ENCODE measurements around the gene CENPN. TPM values are rescaled to one million over a fixed set of nuclear protein-coding genes. Genes with fewer than 3 reads are reported as not detected.

Gene CENPN
- total RNA-seq, 1 donor from 2014 or later, result 16.4 TPM

GRCh38 chr16:80988756-80989155 lies 18.3 kb upstream of the CENPN start:
- Mint-ChIP-seq H3K27ac (ENCODE audit: unreplicated experiment) (no peak overlapping the region), H3K4me1 (ENCODE audit: low read depth, unreplicated experiment) (peaks cover 37% of the 10 kb centered on the region), H3K9me3 (ENCODE audit: unreplicated experiment) (no peaks in the 10 kb centered on the region), H3K27me3 (ENCODE audit: low read depth, unreplicated experiment) (no peaks in the 10 kb centered on the region), H3K36me3 (ENCODE audit: low read depth, unreplicated experiment) (peaks cover 2% of the 10 kb centered on the region), H3K4me3 (ENCODE audit: unreplicated experiment) (no peak overlapping the region)
- H3K4me1 ChIP-seq (ENCODE audit: insufficient read depth, low read length), result peaks cover 17% of the 10 kb centered on the region
- no peak overlapping the region for H3K4me3 ChIP-seq (ENCODE audit: insufficient read depth, low read depth, low read length)
- no peak overlapping the region for H2AFZ ChIP-seq (ENCODE audit: low read depth, low read length)
- peaks cover 10% of the 10 kb centered on the region for H4K20me1 ChIP-seq (ENCODE audit: insufficient read depth, low read length)
- H3K36me3 ChIP-seq (ENCODE audit: insufficient read depth, low read length), result peaks cover 5% of the 10 kb centered on the region
- FAIRE-seq (no peak), DNase-seq (ENCODE audit: low read depth) (no peak)
- H3K79me2 ChIP-seq (ENCODE audit: insufficient read depth, low read length), result peaks cover 85% of the 10 kb centered on the region
- no peak overlapping the region for H3K27ac ChIP-seq (ENCODE audit: low read depth, low read length)
- no peak overlapping the region for H3K9ac ChIP-seq (ENCODE audit: low read length)
- H3K9me3 ChIP-seq (ENCODE audit: insufficient read depth, low read depth, low read length), result no peaks in the 10 kb centered on the region
- no peaks in the 10 kb centered on the region for H3K27me3 ChIP-seq (ENCODE audit: insufficient read depth, low read length)
- H3K4me2 ChIP-seq (ENCODE audit: low read length), result no peak overlapping the region
- no peak for TF ChIP-seq EZH2 (IDR thresholded peaks at IDR 0.05; ENCODE audit: insufficient read depth, low read length)
- no peak for TF ChIP-seq CTCF (IDR thresholded peaks at IDR 0.05; ENCODE audit: insufficient read depth, low read depth, low read length)

GRCh38 chr16:80989801-80990200 lies 17.2 kb upstream of the CENPN start:
- no peak for DNase-seq (ENCODE audit: low read depth)
- no peaks in the 10 kb centered on the region for H3K9me3 Mint-ChIP-seq (ENCODE audit: unreplicated experiment)

More at GRCh38 chr16:80989801-80990200, 17.2 kb upstream of the CENPN start:
- Histone ChIP-seq H3K4me2 (ENCODE audit: low read length) (no peak overlapping the region), H2AFZ (ENCODE audit: low read depth, low read length) (no peak overlapping the region), H3K27ac (ENCODE audit: low read depth, low read length) (no peak overlapping the region), H3K9ac (ENCODE audit: low read length) (no peak overlapping the region), H3K79me2 (ENCODE audit: insufficient read depth, low read length) (peaks cover 85% of the 10 kb centered on the region), H3K9me3 (ENCODE audit: insufficient read depth, low read depth, low read length) (no peaks in the 10 kb centered on the region), H3K4me3 (ENCODE audit: insufficient read depth, low read depth, low read length) (no peak overlapping the region), H4K20me1 (ENCODE audit: insufficient read depth, low read length) (peaks cover 9% of the 10 kb centered on the region), H3K36me3 (ENCODE audit: insufficient read depth, low read length) (peaks cover 5% of the 10 kb centered on the region), H3K4me1 (ENCODE audit: insufficient read depth, low read length) (peaks cover 26% of the 10 kb centered on the region), H3K27me3 (ENCODE audit: insufficient read depth, low read length) (no peaks in the 10 kb centered on the region)
- Mint-ChIP-seq H3K4me1 (ENCODE audit: low read depth, unreplicated experiment) (peaks cover 44% of the 10 kb centered on the region), H3K36me3 (ENCODE audit: low read depth, unreplicated experiment) (peaks cover 2% of the 10 kb centered on the region), H3K27ac (ENCODE audit: unreplicated experiment) (no peak overlapping the region), H3K27me3 (ENCODE audit: low read depth, unreplicated experiment) (no peaks in the 10 kb centered on the region), H3K4me3 (ENCODE audit: unreplicated experiment) (no peak overlapping the region)
- FAIRE-seq, result no peak
- TF ChIP-seq CTCF (IDR thresholded peaks at IDR 0.05; ENCODE audit: insufficient read depth, low read depth, low read length) (no peak), EZH2 (IDR thresholded peaks at IDR 0.05; ENCODE audit: insufficient read depth, low read length) (no peak)
